Muscle layer of colon (tissue), 2 donors: Measurements from ENCODE around the gene CTRB2.
"Not testable (repeated sequence)": the region's sequence is repeated elsewhere in the genome, so short reads cannot be mapped to it uniquely, and the experiment has no call there.

Experiments used
- H3K27ac ChIP-seq: one replicate; pipeline ENCODE4 v1.7.0; 2013; ENCODE audit warnings: low read depth, mild to moderate bottlenecking, low read length, moderate library complexity
- H3K27me3 ChIP-seq, 2 donors: one replicate each; pipeline ENCODE4 v1.7.0; 2013; ENCODE audit warnings: low read length in 2 of 2, mild to moderate bottlenecking in 2 of 2; ENCODE audit not compliant: insufficient read depth in 2 of 2, control insufficient read depth in 1 of 2
- H3K36me3 ChIP-seq: one replicate; pipeline ENCODE4 v1.7.0; 2013; ENCODE audit warnings: mild to moderate bottlenecking, low read length; ENCODE audit not compliant: insufficient read depth
- H3K4me1 ChIP-seq: one replicate; pipeline ENCODE4 v1.7.0; 2013; ENCODE audit warnings: mild to moderate bottlenecking, low read length; ENCODE audit not compliant: insufficient read depth
- H3K4me3 ChIP-seq, 2 donors: one replicate each; pipeline ENCODE4 v1.7.0; 2013; ENCODE audit warnings: low read length in 2 of 2, low read depth in 1 of 2, mild to moderate bottlenecking in 1 of 2, moderate library complexity in 1 of 2
- H3K9ac ChIP-seq: one replicate; pipeline ENCODE4 v1.7.0; 2013; ENCODE audit warnings: low read length
- H3K9me3 ChIP-seq: one replicate; pipeline ENCODE4 v1.7.0; 2013; ENCODE audit warnings: mild to moderate bottlenecking, low read length
- donor health status: abdominal sarcoma.
- donor health status: Adenocarcinoma of cecum.

CTRB2 gene

DNA sequence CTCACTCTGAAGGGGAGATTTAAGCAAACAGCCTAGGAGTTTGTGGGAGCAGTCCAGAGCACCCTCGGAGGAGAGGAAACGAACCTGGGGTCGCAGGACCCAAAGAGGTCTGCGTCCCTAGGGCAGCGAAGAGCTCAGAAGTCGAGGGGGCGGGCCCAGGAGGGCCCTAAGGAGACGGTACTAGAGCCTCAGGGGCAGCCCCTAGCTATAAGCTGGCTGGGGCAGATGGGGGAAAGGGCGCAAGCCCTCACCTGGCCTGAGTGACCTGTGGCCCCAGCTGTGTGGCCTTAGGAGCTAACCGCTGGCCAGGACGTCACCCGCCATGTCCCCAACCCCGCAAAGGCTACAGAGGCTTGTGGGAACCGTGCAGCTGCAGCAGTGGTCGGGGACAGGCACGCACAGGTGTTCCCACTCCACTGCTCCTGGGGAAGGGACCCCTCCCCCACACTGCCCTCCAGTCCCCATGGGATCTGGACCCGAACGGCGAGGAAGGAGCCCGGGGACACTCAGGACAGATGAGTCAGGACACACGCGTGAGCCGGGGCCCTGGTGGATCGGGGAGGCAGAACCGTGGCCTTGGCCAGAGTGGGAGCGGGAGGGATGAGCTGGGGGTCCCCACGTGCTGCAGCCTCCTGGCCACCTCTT lies 2.0 kb upstream of the CTRB2 start:
- H3K4me3 ChIP-seq: no peak overlapping the region
- H3K27ac ChIP-seq: no peak overlapping the region
- no peaks in the 10 kb centered on the region for H3K27me3 ChIP-seq
- H3K36me3 ChIP-seq: no peaks in the 10 kb centered on the region
- H3K4me1 ChIP-seq: no peaks in the 10 kb centered on the region
- H3K9me3 ChIP-seq: no peaks in the 10 kb centered on the region
- H3K9ac ChIP-seq: no peak overlapping the region

- Histone ChIP-seq H3K9me3 (no peaks in the 10 kb centered on the region), H3K4me3 (no peak overlapping the region), H3K36me3 (no peaks in the 10 kb centered on the region), H3K4me1 (no peaks in the 10 kb centered on the region), H3K27me3 (no peaks in the 10 kb centered on the region), H3K27ac (no peak overlapping the region), H3K9ac (no peak overlapping the region)
Observed at GRCh38 chr16:75208242-75208825, 1.4 kb upstream of the CTRB2 start.

- no peak overlapping the region for H3K9ac ChIP-seq
- no peak overlapping the region for H3K4me3 ChIP-seq
- H3K4me1 ChIP-seq: no peaks in the 10 kb centered on the region
- no peaks in the 10 kb centered on the region for H3K9me3 ChIP-seq
- H3K27me3 ChIP-seq: no peaks in the 10 kb centered on the region
- H3K27ac ChIP-seq: no peak overlapping the region
- H3K36me3 ChIP-seq: no peaks in the 10 kb centered on the region
Observed at GRCh38 chr16:75207831-75208230, 870 bp upstream of the CTRB2 start.

- not testable (repeated sequence) for H3K4me1 ChIP-seq, H3K27me3 ChIP-seq, H3K4me3 ChIP-seq, H3K27ac ChIP-seq, H3K36me3 ChIP-seq, H3K9me3 ChIP-seq, H3K9ac ChIP-seq
Observed at GRCh38 chr16:75205961-75206748, 806 bp downstream of the CTRB2 start.

DNA sequence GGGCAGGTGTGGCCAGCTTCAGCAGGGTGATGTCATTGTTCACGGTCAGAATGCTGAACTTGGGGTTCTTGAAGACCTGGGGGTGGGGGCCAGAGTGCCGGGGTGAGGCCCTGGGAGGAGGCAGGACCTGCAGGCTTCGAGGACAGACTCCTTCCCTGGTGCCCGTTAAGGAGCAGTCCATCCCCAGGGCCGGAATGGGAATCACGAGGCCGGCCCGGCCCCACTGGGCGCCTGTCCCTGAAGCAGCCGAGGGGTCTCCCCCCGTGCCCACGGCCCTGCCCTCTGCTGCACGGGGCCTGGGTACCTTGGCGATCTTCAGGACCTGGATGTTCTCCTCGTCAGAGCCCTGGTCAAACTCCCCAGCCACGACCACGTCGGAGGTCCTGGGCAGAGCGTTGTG lies 1.5 kb downstream of the CTRB2 start:
- H3K9ac ChIP-seq, H3K27me3 ChIP-seq, H3K27ac ChIP-seq, H3K9me3 ChIP-seq, H3K4me1 ChIP-seq, H3K36me3 ChIP-seq, H3K4me3 ChIP-seq: not testable (repeated sequence)

GRCh38 chr16:75204905-75205304 lies 2.1 kb downstream of the CTRB2 start:
- H3K4me1 ChIP-seq, H3K4me3 ChIP-seq, H3K9me3 ChIP-seq, H3K27me3 ChIP-seq, H3K36me3 ChIP-seq, H3K27ac ChIP-seq, H3K9ac ChIP-seq: not testable (repeated sequence)

DNA sequence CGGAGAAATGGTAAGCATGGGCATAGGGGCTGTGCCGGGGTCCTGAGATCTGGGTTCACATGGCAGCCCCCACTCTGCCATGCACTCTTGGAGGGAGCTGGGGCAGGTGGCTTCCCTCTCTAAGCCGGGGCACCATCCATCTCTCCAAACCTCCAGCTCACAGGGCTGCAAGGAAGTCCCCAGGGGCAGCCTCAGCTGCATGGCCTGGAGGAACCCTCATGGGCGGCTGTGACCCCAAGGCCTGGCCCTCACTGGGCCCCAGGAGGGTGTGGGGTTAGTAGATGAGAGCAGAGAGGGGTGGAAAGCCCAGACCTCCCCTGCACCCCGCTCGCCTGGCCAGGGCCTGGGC lies 2.6 kb downstream of the CTRB2 start:
- Histone ChIP-seq H3K9me3 (no peaks in the 10 kb centered on the region), H3K27me3 (no peaks in the 10 kb centered on the region), H3K27ac (no peak overlapping the region), H3K4me3 (no peak overlapping the region), H3K4me1 (no peaks in the 10 kb centered on the region), H3K9ac (no peak overlapping the region), H3K36me3 (no peaks in the 10 kb centered on the region)

GRCh38 chr16:75203667-75204409 lies 3.1 kb downstream of the CTRB2 start:
- Histone ChIP-seq H3K9ac (no peak overlapping the region), H3K9me3 (no peaks in the 10 kb centered on the region), H3K27me3 (no peaks in the 10 kb centered on the region), H3K4me3 (no peak overlapping the region), H3K4me1 (no peaks in the 10 kb centered on the region), H3K27ac (no peak overlapping the region), H3K36me3 (no peaks in the 10 kb centered on the region)

DNA sequence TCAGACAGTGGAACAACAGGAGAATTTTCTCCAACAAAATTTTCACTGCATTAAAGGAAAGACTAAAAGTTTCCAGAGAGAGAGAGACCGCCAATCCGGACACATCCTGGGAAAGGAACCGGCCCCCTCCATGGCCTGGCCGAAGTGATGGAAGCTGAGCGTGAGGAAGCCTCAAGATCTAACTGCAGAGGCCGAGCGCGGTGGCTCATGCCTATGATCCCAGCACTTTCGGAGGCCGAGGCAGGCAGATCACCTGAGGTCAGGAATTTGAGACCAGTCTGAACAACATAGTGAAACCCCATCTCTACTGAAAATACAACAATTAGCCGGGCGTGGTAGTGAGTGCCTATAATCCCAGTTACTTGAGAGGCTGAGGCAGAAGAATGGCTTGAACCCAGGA lies 3.9 kb downstream of the CTRB2 start:
- Histone ChIP-seq H3K9me3 (no peaks in the 10 kb centered on the region), H3K27me3 (peaks cover 0 to 2% of the 10 kb centered on the region in 2 donors), H3K4me3 (no peak overlapping the region), H3K9ac (no peak overlapping the region), H3K36me3 (no peaks in the 10 kb centered on the region), H3K4me1 (no peaks in the 10 kb centered on the region), H3K27ac (no peak overlapping the region)

DNA sequence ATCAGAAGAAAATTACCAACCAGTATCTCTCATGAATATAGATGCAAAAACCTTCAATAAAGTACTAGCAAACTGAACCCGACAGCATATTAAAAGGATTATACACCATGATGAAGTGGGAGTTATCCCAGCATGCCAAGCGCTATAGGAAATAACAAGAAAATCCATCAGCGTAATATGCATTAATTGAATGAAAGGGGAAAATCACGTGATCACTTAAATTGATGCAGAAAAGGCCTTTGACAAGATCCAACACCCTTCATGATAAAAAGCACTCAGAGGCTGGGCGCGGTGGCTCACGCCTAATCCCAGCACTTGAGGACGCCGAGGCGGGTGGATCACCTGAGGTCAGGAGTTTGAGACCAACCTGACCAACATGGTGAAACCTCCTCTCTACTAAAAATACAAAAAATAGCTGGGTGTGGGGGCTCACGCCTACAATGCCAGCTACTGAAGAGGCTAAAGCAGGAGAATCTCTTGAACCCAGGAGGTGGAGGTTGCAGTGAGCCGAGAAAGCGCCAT lies 4.8 kb downstream of the CTRB2 start:
- Histone ChIP-seq H3K9ac (no peak overlapping the region), H3K4me3 (no peak overlapping the region), H3K36me3 (no peaks in the 10 kb centered on the region), H3K4me1 (no peaks in the 10 kb centered on the region), H3K27ac (no peak overlapping the region), H3K27me3 (peaks cover 0 to 10% of the 10 kb centered on the region in 2 donors), H3K9me3 (no peaks in the 10 kb centered on the region)

DNA sequence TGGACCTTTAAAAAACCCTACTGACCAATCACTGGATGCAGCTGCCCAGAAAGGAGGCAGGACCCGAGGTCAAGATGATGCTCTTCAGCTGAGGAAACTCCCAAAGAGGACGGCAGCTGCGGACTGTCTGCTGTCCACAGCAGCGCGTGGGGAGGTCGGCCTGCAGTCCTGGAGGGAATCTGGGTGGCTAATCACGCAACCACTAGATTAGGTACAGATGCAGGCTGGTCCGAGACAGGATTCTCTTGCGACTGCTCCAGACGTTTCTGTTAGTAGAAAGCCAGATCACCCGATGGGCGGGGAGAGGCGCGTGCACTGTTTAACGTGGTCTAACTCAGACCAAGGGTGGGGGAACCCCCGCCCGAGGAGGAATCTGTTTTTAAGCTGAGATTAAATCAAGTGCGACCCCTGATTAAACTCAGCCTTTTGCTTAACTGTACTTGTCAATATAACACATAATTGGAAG lies 8.8 kb downstream of the CTRB2 start:
- Histone ChIP-seq H3K27me3 (peaks cover 0 to 10% of the 10 kb centered on the region in 2 donors), H3K9me3 (no peaks in the 10 kb centered on the region), H3K27ac (no peak overlapping the region), H3K9ac (no peak overlapping the region), H3K4me3 (no peak overlapping the region), H3K4me1 (no peaks in the 10 kb centered on the region), H3K36me3 (no peaks in the 10 kb centered on the region)
